Activated CD8-positive, alpha-beta memory T cell treated with anti-CD3 and anti-CD28 coated beads for 24 hours (primary cell): ENCODE measurements around the gene RUSC2.
"Not testable (repeated sequence)": the region's sequence is repeated elsewhere in the genome, so short reads cannot be mapped to it uniquely, and the experiment has no call there.

Experiments
- DNase-seq: peaks from one replicate; pipeline ENCODE4 v3.0.0-alpha.2; 2020

The RUSC2 gene, protein sequence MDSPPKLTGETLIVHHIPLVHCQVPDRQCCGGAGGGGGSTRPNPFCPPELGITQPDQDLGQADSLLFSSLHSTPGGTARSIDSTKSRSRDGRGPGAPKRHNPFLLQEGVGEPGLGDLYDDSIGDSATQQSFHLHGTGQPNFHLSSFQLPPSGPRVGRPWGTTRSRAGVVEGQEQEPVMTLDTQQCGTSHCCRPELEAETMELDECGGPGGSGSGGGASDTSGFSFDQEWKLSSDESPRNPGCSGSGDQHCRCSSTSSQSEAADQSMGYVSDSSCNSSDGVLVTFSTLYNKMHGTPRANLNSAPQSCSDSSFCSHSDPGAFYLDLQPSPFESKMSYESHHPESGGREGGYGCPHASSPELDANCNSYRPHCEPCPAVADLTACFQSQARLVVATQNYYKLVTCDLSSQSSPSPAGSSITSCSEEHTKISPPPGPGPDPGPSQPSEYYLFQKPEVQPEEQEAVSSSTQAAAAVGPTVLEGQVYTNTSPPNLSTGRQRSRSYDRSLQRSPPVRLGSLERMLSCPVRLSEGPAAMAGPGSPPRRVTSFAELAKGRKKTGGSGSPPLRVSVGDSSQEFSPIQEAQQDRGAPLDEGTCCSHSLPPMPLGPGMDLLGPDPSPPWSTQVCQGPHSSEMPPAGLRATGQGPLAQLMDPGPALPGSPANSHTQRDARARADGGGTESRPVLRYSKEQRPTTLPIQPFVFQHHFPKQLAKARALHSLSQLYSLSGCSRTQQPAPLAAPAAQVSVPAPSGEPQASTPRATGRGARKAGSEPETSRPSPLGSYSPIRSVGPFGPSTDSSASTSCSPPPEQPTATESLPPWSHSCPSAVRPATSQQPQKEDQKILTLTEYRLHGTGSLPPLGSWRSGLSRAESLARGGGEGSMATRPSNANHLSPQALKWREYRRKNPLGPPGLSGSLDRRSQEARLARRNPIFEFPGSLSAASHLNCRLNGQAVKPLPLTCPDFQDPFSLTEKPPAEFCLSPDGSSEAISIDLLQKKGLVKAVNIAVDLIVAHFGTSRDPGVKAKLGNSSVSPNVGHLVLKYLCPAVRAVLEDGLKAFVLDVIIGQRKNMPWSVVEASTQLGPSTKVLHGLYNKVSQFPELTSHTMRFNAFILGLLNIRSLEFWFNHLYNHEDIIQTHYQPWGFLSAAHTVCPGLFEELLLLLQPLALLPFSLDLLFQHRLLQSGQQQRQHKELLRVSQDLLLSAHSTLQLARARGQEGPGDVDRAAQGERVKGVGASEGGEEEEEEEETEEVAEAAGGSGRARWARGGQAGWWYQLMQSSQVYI (N-terminal part only)

GRCh38 chr9:35489313-35490154 is at the start of gene RUSC2:
RUSC2 (plus strand) TSS chr9:35490111; CDS start chr9:35546522, 56,411 bp downstream.
- peak; percentile 82 for DNase-seq

- no peak for DNase-seq
Measured at GRCh38 chr9:35446012-35446411, 43.9 kb upstream of the RUSC2 start.

GRCh38 chr9:35448496-35448895 is 41.4 kb upstream of the RUSC2 start:
- DNase-seq = no peak

- no peak for DNase-seq
Measured at GRCh38 chr9:35452481-35452880, 37.4 kb upstream of the RUSC2 start.

DNA sequence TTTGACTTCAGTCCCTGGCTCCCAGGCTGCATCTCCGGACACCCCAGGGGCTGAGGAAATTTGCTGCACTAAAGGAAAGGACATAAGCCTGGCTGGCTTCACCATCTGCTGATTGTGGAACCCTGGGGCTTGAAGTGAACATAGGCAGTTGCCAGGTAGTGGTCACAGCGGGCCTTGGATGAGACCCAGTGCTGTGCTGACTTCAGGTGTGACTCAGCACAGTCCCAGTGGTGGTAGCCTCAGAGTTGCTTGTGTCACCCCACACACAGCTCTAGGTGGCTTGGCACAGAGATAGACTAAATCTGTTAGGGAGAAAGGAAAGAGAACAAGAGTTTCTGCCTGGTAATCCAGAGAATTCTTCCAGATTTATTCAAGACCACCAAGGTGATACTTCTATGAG is 36.1 kb upstream of the RUSC2 start:
- no peak for DNase-seq

- no peak for DNase-seq
Measured at GRCh38 chr9:35464141-35465025, 25.5 kb upstream of the RUSC2 start.

GRCh38 chr9:35470340-35470739 is 19.6 kb upstream of the RUSC2 start:
- DNase-seq = no peak

GRCh38 chr9:35470894-35471293 is 19.0 kb upstream of the RUSC2 start:
- DNase-seq = no peak

DNA sequence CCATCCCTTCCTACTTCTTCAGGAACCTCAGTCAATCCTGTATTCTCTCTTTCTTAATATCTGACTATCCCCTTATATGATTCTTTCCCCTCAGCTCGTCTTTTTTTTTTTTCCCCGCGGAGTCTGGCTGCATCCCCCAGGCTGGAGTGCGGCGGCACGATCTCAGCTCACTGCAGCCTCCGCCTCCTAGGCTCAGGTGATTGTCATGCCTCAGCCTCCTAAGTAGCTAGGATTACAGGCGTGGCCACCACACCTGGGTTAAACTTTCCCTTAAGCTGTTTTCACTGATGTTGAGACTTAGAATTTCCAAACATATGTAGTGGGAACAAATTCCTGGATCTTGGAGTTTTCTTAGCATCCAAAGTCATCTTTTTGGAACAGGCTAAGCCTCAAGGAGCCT is 13.3 kb upstream of the RUSC2 start:
- no peak for DNase-seq

DNA sequence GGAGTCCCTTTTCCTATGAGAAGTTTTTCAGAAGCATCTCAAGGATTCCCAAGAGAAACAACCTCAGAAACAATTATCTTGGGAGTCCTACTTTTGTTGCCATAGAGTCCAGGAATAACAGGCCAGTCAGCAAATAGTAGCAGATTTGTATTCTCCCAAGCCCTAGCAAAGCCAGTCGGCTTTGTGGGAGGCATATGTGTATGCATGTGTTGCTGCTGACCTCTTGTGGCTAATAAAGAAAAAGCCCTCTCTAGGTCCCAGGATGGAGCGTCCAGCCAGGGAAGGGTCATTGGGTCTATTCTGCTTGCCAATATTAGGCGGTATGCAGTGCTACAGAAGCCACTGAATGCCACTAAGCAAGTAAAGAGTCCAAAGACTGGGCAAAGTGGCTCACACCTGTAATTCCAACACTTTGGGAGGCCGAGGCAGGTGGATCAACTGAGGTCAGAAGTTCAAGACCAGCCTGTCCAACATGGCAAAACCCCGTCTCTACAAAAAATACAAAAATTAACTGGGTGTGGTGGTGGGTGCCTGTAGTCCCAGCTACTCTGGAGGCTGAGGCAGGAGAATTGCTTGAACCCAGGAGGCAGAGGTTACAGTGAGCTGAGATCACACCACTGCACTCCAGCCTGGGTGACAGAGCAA is 12.6 kb upstream of the RUSC2 start:
- DNase-seq = not testable (repeated sequence)

DNA sequence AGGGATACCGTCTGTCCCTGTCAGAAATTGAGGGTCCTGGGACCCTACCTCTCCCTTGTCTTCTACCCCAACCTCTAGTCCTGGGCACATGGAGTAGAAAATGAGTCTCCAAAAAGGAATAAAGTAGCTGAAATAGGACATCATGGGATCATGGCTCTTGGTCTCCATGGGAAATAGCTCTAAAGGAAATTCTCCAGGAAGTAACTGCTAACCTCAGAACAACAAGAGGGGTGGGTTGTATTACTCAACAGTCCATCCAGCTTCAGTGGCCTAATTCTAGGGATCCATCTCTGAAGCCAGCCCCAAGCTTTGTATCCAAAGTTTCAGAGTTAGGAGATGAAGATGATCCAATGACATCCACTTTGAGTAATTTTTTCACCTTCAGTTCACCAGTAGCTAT is 11.0 kb upstream of the RUSC2 start:
- DNase-seq = no peak

- DNase-seq = no peak
Measured at GRCh38 chr9:35481347-35481975, 8.4 kb upstream of the RUSC2 start.

DNA sequence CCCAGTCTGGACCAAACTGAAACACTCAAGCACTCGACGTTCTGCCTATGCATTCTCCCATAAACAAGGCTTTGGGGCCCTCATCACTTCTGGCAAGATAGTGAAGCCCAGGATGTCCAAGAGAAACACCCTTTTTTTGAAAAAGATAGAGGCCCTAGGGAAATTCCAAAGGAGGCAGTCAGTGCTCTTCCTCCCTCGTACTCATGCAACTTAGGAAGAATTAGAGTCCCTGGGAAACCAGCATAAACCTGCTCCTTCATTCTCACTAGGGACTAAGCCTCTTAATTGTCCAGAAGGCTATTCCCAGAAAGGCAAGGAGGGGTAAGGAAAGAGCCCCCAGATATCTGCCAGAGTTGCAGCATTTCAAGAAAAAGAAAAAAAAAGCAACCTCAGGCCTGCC is 7.8 kb upstream of the RUSC2 start:
- no peak for DNase-seq

DNA sequence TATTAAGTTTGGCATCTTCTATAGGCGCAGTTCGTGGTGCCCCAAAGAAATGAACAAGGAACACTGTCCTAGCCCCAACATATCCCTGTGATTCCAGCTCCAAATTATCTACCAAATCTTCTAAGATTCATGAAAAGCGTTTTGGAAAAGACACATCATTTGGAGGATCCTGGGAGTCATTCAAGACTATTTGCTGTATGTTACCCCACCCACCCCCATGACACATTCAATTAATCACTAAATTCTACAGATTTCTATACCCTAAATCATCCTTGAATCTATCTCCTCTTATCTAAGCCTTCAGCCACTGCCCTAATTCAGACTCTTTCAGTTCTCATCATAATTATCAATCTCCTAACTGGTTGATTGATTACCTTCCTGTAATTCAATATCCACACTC is 5.5 kb upstream of the RUSC2 start:
- DNase-seq = no peak

- DNase-seq = no peak
Measured at GRCh38 chr9:35487081-35487480, 2.8 kb upstream of the RUSC2 start.

DNA sequence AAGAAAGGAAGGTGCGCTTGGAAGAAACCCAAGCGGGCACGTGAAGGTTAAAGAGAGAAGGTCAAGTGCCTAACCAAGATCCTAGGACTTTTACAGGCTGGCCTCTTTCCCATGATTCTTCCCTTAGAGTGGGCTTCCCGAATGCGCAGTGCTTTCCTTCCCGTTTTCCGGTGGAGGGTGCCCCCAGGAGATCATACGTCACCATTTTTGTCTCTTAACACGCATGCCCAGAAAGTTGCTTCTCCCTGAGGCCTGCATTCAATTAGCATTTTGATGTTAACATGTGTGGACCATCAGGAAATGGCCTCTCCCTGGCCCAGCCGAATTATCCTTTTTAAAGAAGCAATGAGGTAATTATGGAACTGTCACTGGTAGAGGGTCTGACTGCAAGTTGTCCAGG is 1.9 kb upstream of the RUSC2 start:
- no peak for DNase-seq

- DNase-seq = no peak
Measured at GRCh38 chr9:35488566-35489312, 1.2 kb upstream of the RUSC2 start.

GRCh38 chr9:35490155-35490909 is 421 bp downstream of the RUSC2 start:
- DNase-seq = peak; percentile 65
